Measurements from ENCODE around the gene TANC1.

DNA sequence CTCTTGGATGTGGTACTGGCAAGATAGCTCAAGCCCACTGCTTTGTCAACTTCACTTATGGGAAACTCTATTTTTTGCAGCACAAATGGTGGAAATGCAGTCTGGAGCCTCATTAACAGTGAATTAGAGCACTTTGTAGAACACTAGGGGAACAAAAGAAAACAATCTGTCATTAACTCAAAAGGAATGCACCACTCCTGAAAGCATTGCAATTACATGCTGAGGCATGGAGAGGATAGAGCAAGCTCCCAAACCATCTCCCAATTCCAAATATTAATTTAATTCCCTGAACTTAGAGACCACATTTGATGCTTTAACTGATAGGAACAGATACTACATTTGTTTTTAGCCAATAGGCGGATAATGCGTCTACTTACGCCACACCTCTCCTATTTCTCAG lies 32.8 kb upstream of the TANC1 start:
- TF ChIP-seq, protein P1, sequence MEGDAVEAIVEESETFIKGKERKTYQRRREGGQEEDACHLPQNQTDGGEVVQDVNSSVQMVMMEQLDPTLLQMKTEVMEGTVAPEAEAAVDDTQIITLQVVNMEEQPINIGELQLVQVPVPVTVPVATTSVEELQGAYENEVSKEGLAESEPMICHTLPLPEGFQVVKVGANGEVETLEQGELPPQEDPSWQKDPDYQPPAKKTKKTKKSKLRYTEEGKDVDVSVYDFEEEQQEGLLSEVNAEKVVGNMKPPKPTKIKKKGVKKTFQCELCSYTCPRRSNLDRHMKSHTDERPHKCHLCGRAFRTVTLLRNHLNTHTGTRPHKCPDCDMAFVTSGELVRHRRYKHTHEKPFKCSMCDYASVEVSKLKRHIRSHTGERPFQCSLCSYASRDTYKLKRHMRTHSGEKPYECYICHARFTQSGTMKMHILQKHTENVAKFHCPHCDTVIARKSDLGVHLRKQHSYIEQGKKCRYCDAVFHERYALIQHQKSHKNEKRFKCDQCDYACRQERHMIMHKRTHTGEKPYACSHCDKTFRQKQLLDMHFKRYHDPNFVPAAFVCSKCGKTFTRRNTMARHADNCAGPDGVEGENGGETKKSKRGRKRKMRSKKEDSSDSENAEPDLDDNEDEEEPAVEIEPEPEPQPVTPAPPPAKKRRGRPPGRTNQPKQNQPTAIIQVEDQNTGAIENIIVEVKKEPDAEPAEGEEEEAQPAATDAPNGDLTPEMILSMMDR (IDR thresholded peaks at IDR 0.05) = no peak
- no peak for TF ChIP-seq POLR2A (IDR thresholded peaks at IDR 0.05)

Data from right lobe of liver (tissue), 4 donors.